NCI-H2196 (cell line): ENCODE results near the gene CCR4.
"Not testable (repeated sequence)": the region's sequence is repeated elsewhere in the genome, so short reads cannot be mapped to it uniquely, and the experiment has no call there.

ENCODE experiments used
- DNase-seq: peaks from one replicate; lab custom pipeline; 2025; ENCODE audit not compliant: unreplicated experiment; lab: John Stamatoyannopoulos, UW

CCR4 gene

DNA sequence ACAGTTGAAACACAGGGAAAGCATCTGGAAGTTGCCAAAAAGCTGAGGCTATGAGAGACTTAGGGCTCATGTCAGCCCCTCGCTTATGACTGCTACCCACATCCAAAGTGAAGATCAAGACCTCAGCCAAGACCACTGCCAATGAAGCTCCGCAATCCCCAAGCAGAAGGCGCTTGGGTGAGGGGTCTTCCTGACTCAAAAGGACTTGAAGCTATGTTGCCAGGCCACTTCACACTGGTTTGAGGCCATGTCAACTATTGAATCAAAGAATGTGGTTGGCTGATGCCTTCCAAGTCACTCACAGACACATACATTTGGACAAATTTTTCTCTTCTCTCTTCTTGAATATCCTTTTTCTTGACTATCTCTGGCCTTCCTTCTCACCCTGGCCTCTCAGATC is 928 bp upstream of the CCR4 start:
- no peak for DNase-seq

DNA sequence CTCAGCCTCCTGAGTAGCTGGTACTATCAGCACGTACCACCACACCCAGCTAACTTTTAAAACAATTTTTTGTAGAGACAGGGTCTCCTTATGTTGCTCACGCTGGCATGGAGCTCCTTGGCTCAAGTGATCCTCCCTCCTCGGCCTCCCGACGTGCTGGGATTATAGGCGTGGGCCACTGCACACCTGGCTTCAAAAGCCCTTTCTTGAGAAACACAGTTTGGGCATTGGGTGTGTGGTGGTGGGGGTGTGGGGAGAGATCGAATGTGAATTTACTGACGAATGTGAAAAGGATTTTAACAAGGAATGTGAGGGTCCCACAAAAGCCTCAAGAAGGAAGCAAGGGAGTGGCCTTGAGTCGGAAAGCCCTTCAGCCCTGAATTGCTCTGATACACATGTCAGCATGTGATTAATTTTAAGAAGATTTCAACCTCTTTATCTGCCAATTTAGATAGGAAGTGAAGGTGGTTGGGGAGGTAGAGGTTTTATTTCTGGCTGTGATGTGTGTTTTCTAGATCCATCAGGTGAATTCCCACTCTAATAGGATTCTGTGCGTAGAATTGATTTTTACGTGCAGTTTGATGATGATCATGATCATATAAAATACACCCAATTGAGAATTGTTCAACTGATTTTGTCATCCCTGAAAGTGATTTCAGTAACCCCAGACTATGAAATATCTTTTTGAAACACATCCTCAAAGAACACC is 1.1 kb downstream of the CCR4 start:
- DNase-seq, result no peak

DNA sequence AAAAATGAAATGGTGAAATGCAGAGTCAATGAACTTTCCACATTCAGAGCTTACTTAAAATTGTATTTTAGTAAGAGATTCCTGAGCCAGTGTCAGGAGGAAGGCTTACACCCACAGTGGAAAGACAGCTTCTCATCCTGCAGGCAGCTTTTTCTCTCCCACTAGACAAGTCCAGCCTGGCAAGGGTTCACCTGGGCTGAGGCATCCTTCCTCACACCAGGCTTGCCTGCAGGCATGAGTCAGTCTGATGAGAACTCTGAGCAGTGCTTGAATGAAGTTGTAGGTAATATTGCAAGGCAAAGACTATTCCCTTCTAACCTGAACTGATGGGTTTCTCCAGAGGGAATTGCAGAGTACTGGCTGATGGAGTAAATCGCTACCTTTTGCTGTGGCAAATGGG is 3.1 kb downstream of the CCR4 start:
- no peak for DNase-seq

DNA sequence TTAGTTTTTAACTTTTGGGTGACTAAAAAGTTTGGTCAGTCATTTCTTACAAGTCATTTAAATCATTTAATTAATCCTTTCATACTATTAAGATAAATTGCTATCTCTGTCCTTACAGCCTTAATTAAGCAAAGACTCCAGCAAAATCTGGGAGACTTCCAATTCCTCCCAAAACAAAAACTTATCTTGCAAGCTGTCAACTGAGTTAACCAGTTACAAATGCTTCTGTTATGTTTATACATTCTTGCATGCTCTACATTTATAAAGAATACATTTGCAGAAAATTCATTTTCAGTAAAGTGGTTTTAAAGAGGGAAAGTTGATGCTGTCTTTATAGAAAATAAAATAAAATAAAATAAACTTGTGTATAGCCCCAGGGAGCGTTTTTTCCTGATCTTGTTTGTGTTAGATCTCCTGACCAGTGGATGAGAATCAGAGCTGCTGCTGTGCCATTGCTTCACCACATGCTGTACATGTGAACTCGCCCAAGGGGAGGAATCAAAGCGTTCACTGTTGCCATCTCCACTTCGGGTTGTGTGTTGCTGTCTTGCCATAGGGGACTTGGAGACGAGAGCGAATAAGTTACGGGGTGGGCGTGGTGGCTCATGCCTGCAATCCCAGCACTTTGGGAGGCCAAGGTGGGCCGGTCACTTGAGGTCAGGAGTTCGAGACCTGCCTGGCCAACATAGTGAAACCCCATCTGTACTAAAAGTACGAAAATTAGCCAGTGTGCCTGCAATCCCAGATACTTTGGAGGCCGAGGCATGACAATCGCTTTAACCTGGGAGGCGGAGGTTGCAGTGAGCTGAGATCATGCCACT is 5.5 kb downstream of the CCR4 start:
- no peak for DNase-seq

DNA sequence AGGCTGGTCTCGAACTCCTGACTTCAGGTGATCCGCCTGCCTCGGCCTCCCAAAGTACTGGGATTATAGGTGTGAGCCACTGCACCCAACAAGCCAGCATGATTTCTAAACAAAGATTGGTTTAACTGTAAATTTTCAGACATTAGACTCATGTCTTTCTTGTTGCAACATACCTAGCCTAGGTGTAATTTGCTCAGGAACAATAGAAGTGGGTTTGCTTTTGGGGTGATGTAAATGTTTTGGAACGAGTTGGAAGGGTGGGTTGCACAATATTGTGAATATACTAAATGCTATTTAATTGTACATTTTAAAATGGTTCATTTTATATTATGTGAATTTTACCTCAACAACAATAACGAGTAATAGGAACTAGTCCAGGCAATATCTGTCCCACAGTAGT is 7.1 kb downstream of the CCR4 start:
- DNase-seq, result no peak

DNA sequence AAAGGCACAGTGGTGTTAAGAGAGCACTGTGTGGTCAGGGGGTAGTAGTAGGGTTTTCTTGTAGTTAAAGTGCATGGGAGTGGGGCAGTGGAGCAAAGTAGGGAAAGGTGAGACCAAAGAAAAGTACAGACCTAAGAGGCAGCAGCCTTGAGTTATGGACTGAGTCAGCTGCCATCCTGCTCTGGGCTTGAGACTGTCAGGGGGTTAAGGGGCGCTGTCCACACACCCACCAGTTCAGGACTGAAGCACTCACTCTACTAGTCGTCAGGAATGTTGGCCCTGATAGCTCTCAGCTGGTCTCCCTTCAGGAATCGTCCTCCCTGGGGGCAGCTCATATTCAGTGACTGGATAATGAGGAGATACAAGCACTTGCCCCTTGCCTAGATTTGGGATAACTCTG is 7.9 kb downstream of the CCR4 start:
- no peak for DNase-seq

DNA sequence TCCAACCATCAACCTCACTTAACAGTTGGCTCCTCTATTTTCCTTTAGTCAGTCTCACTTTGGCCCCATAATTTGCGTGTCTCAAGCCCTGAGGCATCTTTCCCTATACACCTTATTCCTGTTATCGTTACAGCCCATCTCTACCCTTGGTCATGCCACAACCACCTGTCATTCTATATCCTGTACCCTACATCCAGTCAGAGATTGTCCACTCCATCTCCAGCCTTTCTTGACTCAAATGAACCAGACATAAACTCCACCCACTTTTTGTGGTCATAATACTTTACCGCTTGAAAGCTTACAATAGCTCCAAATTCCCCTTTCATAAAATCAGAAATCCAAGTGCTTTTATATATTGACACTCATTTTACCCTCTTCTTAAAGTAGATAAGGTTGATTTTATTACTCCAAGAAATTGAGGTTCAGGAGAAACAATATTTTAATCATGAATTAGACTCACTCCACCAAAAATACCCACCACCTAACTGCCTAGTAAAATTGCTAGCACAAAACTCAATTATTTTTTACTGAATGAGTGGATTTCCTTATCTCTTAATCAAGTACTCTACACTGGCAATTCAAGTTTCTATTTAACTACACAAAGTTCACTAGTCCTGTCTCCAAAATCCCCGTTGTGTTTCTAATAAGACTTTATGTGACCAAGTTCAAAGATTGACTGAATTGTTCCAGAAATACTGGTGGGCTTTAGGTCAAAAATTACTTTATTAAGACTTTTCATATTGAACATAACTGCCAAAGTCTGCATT is 9.1 kb downstream of the CCR4 start:
- DNase-seq, result no peak

DNA sequence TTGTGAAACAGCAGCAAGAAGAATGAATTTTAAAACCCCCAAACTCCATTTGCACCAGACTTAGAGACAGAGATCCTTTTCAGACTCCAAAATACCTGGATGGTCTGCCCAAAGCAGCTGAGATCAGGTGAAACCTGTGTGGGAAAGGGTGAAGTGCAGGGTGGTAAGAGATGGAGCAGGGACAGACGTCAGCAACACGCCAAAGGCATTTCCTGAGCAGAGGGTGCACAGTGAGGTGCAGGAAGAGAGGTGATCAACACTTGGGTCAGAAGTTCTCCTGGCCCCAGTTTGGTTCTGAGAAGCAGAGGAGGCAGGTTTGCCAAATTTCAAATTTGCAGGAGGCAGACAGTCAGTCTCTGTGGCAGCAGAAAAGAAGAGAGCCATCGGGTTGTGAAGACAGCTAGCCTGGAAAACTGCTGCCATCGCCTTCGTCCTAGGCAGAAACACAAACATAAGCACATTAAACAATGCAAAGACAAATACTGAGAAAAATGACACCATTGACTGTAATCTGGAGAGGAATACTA is 9.8 kb downstream of the CCR4 start:
- no peak for DNase-seq

DNA sequence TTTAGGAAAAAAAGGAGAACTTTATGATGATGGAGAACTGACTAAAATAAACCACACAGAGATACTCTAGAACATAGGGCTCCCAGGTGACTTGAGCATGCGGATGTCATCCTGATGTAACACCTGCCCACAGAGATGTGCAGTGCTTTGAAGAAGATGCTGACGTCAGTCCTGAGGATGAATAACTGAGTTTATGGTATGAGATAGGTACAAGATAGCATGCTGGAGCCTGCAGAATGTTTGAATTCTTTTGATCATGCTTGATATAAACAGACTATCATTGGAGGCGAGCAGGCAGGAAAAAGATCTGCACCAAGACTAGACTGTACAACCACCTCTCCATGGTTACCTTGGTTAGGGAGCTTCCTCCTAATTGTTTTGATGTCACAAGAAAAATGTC is 12.4 kb downstream of the CCR4 start:
- DNase-seq, result no peak

DNA sequence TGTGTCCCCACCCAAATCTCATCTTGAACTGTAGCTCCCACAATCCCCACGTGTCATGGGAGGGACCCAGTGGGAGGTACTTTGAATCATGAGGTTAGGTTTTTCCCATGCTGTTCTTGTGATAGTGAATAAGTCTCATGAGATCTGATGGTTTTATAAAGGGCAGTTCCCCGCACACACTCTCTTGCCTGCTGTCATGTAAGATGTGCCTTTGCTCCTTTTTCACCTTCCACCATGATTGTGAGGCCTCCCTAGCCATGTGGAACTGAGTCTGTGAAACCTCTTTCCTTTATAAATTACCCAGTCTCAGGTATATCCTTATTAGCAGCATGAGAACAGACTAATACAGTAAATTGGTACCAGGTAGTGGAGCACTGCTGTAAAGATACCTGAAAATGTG is 13.3 kb downstream of the CCR4 start:
- not testable (repeated sequence) for DNase-seq

DNA sequence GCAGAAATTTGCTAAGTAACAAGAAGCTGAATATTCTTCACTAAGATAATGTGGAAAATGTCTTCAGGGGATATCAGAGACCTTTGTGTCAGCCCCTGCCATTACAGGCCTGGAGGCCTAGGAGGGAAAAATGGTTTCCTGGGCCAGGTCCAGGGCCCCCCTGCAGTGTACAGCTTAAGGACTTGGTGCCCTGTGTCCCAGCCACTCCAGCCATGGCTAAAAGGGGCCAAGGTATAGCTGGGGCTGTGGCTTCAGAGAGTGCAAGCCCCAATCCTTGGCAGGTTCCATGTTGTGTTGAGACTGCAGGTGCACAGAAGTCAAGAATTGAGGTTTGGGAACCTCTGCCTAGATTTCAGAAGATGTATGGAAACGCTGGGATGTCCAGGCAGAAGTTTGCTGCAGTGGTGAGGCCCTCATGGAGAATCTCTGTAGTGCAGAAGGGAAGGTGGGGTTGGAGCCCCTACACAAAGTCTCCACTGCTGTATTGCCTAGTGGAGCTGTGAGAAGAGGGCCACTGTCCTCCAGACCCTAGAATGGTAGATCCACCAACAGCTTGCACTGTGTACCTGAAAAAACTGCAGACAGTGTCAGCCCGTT is 14.3 kb downstream of the CCR4 start:
- not testable (repeated sequence) for DNase-seq

DNA sequence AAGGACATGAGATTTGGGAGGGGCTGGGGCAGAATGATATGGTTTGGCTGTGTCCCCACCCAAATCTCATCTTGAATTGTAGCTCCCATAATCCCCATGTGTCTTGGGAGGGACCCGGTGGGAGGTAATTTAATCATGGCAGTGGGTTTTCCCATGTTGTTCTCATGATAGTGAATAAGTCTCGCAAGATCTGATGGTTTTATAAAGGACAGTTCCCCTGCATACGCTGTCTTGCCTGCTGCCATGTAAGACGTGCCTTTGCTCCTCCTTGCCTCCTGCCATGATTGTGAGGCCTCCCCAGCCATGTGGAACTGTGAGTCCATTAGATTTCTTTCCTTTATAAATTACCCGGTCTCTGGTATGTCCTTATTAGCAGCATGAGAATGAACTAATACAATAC is 15.2 kb downstream of the CCR4 start:
- not testable (repeated sequence) for DNase-seq

DNA sequence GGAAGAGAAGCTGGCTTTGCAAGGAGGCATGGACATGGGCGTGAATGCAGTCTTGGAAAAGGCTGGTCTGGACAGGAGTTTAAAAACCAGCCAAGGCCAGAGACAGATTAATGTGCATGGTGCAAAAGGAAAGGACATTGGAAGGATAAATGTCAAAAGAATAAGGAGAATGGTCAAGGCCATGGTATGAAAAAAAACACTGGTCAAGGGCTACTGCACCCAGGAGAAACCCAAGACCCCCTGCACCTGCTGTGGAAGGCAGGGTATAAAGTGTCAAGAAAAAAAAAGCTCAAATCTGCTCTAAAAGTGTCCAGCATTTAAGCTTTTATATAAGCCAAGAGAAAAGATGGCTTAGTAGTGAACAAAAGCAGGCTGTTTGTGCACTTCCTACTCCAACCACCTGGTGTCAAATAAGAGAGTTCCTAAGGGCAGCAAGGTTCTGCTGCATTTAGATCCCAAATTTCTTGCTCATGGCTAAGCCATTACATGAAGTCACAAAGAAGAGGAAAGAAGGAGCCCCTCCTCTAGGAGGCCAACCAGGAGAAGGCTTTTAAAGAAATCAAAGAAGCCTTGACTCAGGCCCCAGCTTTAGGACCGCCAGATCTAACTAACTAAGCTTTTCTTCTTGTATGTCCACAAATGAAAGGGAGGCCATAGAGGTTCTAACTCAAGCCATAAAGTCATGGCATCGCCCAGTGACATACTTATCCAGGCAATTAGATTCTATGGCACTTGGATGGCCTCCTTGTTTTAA is 16.9 kb downstream of the CCR4 start:
- no peak for DNase-seq

DNA sequence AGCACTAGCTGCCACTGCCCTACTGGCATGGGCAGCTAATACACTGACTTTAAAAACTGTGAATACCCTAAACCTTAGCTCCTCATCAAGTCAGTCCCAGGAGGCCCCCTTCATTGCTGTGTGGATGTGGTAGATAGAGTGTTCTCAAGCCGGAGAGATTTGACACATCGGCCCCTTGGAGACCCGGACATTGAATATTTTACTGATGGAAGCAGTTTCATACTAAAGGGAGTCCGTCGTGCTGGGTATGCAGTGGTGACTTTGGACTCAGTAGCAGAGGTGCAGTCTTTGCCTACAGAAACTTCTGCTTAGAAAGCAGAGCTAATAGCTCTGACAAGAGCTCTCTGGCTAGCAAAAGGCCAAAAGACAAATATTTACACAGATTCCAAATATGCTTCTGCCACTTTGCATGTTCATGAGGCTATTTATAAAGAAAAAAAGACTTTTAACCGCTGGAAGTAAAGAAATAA is 17.5 kb downstream of the CCR4 start:
- no peak for DNase-seq

DNA sequence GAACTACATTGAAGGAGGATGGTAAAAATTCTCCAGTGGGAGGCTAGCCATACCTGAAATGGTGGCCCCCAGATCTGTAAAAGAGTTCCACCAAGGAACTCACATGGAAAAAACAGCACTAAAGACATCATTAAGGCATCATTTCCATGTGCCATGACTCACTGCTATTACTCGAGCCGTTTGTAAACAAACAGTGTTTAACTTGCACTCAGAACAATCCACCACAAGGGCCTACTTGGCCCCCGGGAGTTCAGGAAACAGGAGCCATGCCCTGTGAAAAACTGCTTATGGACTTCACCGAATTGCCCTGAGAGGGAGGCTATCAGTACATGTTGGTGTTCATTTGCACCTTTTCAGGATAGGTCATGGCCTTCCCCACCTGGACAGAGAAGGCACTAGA is 18.2 kb downstream of the CCR4 start:
- DNase-seq, result peak; percentile 18

DNA sequence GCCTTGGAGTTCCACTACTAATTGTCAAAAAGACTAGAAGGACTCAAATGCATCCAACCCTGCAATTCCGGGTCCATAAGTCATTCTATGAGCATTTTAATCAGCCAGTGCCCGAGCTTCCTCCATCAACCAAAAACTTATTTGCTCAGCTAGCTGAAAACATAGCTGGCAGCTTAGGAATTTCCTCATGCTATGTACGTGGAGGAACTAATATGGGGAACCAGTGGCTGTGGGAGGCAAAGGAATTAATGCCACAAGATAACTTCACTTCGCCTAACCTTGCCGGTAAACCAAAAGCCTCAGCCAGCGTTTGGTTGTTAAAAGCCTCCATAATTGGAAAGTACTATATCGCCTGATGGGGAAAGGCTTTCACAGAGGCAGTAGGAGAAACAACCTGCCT is 19.8 kb downstream of the CCR4 start:
- not testable (repeated sequence) for DNase-seq

DNA sequence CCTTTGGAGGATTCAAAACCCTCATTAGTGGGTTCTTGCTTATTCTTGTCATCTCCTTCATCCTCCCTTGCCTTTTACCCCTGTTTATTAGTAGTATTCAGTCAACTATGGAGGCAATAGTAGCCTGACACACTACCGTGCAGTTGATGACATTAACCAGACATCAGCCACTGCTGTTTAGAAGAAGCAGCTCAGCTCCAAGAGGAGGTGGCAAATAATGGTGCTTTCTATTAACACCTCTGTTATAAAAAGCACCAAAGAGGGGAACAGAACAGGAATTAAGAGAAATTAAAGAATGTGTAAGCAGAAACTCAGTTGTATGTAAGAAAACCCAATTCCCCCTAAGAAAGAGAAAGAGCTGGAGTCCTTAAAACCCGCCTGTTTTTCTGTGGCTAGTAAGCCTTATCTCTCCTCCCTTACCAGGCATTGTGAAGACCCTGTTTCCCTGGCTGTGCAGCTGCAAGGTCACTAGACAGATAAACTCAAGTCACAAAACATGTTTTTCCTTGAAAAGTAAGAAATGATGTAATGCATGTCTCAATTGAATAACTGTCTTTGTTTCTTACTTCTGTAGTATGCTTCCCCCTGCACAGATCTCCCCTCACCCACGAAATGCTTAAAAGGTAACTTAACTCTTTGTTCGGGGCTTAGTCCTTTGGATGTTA is 21.2 kb downstream of the CCR4 start:
- DNase-seq, result no peak

DNA sequence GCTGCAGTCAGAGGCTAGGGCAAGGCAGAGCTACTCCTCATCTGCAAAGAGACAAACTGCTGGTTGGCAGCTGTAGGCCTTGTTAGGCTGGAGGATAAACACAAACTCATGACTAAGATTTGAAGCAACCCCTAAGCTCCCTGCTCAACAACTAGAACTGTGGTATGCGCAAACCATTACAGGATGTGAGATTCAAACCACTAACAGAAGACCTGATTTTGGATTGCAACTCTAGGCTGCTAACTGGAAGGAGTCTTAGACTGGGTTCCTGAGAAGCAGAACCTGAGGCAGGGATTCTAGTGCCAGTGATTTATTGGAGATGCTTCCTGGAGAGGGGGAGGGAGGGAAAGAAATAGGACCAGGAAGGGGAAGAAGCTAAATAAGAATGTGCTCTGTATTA is 22.5 kb downstream of the CCR4 start:
- no peak for DNase-seq

DNA sequence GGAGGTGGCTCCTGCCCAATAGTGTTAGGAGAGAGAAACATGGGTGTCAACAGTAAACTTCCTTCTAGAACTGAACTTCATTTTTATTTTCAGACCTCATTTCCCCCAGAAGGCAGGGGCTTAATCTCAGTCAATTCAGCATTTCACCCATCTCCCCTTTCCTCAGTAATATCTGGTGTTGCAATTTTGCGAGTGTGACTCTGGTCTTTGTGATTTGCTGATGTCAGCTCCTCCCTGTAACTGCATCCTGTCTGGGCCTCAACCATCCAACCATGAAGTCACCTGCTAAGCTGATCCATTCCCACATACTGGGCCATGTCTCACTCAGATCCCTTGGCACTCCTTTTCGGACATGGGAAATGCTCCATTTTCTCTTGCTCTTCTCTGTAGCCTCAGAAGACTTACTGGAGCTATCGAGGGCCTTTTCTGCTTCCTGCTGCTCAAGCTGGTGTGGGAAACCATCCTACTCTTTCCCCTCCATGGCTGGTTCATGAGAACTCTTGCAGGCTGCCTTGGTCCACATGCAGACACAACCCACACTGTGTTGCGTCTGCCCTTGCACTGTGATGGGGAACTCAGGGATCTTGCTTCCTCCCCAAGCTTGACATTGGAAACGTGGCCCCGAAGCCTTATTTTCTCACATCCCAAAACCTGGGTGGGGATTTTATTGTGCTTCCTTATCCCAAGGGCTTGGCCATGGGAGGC is 24.6 kb downstream of the CCR4 start:
- no peak for DNase-seq
